B cell (primary cell): Measurements from ENCODE around the gene RPL39L.

Experiments used
- EZH2 ChIP-seq: IDR thresholded peaks from 2 replicates; pipeline ENCODE4 v1.6.1; 2012; ENCODE audit warnings: borderline replicate concordance, low read depth, mild to moderate bottlenecking, moderate library complexity, low read length; ENCODE audit not compliant: insufficient read depth, poor library complexity, severe bottlenecking
- TF ChIP-seq, protein P1 (sequence below): fragments of 200-600 bp; IDR thresholded peaks from one replicate; pipeline ENCODE4 v1.8.0; 2022; ENCODE audit warnings: antibody characterized with exemption, mild to moderate bottlenecking

DNA sequence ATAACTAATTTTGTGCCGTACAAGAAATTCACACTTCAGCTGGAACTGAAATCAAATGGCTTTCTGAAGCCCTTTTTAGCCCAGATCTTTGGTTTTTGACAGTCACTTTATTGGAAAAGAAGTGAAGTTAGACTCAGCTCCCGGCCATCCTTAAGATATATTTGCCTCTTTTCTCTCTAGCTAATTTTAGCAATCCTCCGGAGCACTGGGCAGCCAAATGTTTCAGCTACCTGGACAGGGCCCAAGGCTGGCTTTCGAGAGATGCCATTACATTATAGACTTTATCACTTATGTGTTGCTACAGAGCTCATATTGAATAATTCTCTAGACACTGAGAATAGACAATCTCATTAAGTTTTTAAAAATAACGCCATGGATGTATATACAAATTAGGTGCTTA, 28.5 kb upstream of the RPL39L start:
- TF ChIP-seq, protein P1, sequence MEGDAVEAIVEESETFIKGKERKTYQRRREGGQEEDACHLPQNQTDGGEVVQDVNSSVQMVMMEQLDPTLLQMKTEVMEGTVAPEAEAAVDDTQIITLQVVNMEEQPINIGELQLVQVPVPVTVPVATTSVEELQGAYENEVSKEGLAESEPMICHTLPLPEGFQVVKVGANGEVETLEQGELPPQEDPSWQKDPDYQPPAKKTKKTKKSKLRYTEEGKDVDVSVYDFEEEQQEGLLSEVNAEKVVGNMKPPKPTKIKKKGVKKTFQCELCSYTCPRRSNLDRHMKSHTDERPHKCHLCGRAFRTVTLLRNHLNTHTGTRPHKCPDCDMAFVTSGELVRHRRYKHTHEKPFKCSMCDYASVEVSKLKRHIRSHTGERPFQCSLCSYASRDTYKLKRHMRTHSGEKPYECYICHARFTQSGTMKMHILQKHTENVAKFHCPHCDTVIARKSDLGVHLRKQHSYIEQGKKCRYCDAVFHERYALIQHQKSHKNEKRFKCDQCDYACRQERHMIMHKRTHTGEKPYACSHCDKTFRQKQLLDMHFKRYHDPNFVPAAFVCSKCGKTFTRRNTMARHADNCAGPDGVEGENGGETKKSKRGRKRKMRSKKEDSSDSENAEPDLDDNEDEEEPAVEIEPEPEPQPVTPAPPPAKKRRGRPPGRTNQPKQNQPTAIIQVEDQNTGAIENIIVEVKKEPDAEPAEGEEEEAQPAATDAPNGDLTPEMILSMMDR, result no peak
- no peak for TF ChIP-seq EZH2
